HG03139 (cell line): ENCODE results near the gene NXF2B.
"Not testable (repeated sequence)": the region's sequence is repeated elsewhere in the genome, so short reads cannot be mapped to it uniquely, and the experiment has no call there.

Experiments
- ATAC-seq: cut with Tn5 transposase; IDR thresholded peaks from one replicate; pipeline ENCODE4 v1.9.1; 2021; ENCODE audit not compliant: unreplicated experiment

The NXF2B gene, protein sequence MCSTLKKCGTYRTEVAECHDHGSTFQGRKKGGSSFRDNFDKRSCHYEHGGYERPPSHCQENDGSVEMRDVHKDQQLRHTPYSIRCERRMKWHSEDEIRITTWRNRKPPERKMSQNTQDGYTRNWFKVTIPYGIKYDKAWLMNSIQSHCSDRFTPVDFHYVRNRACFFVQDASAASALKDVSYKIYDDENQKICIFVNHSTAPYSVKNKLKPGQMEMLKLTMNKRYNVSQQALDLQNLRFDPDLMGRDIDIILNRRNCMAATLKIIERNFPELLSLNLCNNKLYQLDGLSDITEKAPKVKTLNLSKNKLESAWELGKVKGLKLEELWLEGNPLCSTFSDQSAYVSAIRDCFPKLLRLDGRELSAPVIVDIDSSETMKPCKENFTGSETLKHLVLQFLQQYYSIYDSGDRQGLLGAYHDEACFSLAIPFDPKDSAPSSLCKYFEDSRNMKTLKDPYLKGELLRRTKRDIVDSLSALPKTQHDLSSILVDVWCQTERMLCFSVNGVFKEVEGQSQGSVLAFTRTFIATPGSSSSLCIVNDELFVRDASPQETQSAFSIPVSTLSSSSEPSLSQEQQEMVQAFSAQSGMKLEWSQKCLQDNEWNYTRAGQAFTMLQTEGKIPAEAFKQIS

GRCh38 chrX:102439908-102440307 is at the start of gene NXF2B:
Gene NXF2B, minus strand, starts transcription at chrX:102440008. Its CDS starts 59,972 bp downstream, at chrX:102380036.
- ATAC-seq = not testable (repeated sequence)

DNA sequence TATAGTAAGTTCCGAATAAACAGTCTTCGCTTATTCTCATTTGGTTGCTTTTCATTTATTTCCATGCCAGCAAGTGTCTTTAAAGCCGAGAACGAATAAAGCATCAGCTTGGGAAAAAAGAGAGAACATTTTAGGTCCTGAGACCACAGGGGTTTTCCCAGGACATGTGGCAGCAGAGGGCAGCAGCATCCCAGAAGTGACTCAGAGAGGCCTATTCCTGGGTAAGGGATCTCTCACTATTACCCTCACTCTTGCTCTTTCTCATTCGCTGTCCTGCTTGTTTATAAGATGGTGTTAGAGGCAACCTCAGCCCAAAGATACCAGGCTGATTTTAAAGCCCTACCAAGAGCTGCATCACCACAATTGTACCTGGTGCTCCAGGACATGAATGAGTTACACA is 39.0 kb upstream of the NXF2B start:
- not testable (repeated sequence) for ATAC-seq

DNA sequence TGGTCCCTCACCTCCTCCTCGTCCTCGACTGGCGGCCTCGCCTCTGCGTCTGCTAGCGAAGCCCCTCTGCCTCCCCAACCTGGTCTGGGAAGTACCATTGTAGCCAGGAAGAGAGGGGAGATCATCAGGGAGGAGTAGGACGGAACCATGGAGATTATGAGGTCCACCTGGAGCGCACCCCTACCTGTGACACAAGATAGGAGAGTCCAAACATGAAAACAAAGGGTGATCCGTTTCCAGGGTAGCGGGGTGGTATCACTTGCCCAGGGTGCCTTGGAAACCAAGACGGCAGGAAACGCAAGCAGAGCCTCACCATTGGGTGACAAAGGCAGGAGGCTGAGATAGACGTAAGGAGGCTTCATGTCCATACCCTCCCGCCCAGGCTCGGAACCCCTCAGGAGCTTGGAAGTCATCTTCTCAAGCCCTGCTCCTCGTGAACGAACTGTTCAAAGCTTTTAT is 32.0 kb upstream of the NXF2B start, which contains the start of gene TCP11X2:
Gene TCP11X2 (minus strand): TSS at position 51 of the 459 bp plus-strand sequence.
- not testable (repeated sequence) for ATAC-seq

GRCh38 chrX:102470215-102470614 is 30.4 kb upstream of the NXF2B start:
- ATAC-seq = not testable (repeated sequence)

DNA sequence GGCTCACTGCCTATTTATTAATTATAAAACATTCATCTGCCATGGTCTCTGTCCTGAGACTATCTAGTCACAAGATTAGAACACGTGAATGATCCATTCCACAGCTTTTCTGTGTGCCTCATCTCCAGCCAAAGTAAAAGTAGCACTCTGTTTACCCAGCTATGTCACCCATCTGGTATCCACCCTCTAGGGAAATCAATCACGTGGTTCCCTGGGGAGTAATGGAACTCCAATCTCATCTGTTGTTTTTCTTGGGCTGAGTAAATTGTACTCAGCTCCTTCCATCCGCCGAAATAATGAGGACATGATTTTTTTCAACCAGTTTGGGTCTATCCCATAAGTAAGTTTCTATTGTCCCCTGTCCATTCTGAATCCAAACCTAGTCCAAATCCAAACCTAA is 18.8 kb upstream of the NXF2B start:
- not testable (repeated sequence) for ATAC-seq

- not testable (repeated sequence) for ATAC-seq
Observed at GRCh38 chrX:102414493-102414892, 25.3 kb downstream of the NXF2B start.

DNA sequence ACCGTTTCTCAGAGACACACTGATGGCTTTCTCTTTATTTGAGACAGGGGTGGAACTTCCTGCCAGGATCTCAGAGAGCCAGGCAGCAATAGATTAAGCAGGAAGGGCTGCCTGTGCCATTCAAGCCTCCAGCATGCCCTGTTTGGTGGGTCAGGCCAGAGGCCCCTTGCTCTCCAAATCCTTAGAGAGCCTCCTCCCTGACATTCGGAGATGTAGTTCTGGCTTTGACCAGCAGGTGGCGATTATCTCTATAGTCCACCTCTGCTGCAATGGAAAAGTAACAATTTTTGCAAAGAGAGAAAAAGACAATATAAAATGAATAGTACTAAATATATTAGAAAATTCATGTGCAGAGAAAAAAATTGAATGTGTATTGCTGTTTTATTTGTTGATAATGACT is 93.9 kb downstream of the NXF2B start:
- ATAC-seq = no peak

DNA sequence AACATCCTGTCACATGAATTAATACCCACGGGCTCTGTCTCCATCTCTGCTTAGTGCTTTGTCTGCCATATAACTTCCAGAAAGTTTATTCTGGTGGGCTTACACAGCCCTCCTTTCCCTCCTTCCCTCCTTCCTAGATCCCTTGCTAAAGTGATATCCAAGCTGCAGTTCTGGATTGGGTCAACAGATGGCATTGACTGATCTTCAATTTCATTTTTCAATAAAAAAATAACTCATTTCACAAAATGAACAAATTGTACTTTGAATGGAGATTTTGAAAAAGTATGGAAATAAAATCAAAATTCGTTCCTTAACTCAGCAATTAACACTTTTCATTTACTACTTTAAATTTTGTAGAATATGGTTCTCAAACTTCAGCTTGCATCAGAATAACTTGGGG is 97.9 kb downstream of the NXF2B start:
- no peak for ATAC-seq

DNA sequence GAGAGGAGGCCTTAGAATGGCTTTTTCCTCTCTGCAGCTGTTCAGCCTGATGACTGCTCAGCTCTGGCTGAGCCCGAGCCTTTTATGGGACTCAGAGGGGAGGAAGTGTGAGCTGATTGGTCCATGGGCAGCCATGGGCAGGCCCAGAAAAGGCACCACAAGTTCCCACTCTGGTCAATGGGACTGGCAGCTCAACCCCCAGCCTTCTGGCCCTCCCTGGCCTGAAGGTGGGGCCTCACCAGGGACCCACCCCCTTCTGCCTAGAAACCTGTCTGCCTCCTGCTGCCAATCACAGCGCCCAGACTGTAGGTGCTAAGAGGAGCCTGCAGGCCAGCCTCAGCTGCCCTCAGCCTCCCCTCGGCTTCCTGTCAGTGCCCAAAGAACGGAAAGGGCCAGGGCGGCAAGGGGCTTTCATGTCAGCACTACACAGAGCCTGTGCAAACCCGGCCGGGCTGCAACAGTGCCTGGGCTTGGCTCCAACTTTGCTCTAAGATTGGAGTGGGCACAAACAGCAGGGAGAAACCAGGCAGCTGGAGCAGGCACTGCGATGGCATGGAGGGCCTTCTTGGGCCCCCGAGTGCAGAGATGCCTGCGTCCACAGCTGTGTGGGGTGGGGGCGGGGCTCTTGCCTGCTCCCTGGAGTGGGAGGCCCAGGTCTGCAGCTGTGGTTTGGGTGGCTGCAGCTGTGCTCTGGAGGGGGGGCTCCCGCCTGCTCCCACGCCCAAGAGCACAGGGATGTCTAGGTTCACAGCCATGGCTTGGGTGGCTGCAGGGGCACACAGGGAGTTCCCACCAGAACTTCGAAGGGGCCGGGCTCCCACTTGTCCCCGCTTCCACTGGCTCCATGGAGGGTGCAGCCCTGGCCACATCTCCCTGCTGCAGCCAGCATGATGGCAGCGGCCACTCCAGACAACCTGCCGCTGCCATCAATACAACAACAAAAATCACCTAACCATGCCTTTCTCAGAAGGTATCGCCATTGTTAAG is 100.2 kb downstream of the NXF2B start:
- no peak for ATAC-seq

GRCh38 chrX:102338162-102338561 is 101.6 kb downstream of the NXF2B start:
- ATAC-seq = no peak
